MM.1S (cell line): ENCODE results near the gene SHC1.
A peak's percentile ranks its signal among the peaks of the same experiment; 100 is the strongest.

Experiments
- DNase-seq: peaks from one replicate; pipeline ENCODE4 v3.0.0-alpha.2; 2015
- H2AFZ ChIP-seq: fragments of 300-600 bp; sonication (generic); 2 replicates; pipeline ENCODE4 v1.6.0; 2016; ENCODE audit warnings: antibody characterized with exemption, low read length
- H3F3A ChIP-seq: fragments of 300-600 bp; sonication (generic); 2 replicates; pipeline ENCODE4 v1.6.1; 2016; ENCODE audit warnings: mild to moderate bottlenecking, antibody characterized with exemption, low read length, moderate library complexity, mixed read lengths; ENCODE audit not compliant: insufficient read depth
- H3K27ac ChIP-seq: fragments of 300-600 bp; sonication (generic); 2 replicates; pipeline ENCODE4 v1.5.1; 2016; ENCODE audit warnings: mild to moderate bottlenecking, low read length
- H3K27me3 ChIP-seq: fragments of 300-600 bp; sonication (generic); replicated peaks from 2 replicates; pipeline ENCODE4 v1.6.0; 2016; ENCODE audit warnings: low read length; ENCODE audit not compliant: insufficient read depth
- H3K36me3 ChIP-seq: fragments of 300-600 bp; sonication (generic); replicated peaks from 2 replicates; pipeline ENCODE4 v1.6.1; 2016; ENCODE audit warnings: mild to moderate bottlenecking, low read length, mixed read lengths; ENCODE audit not compliant: insufficient read depth
- H3K4me1 ChIP-seq: fragments of 300-600 bp; sonication (generic); 2 replicates; pipeline ENCODE4 v1.6.1; 2016; ENCODE audit warnings: low read length, mixed read lengths
- H3K4me2 ChIP-seq: fragments of 300-600 bp; sonication (generic); 2 replicates; pipeline ENCODE4 v1.6.0; 2016; ENCODE audit warnings: low read depth, low read length
- H3K4me3 ChIP-seq: fragments of 300-600 bp; sonication (generic); 2 replicates; pipeline ENCODE4 v1.5.1; 2016; ENCODE audit warnings: low read length, mixed read lengths
- H3K79me2 ChIP-seq: fragments of 300-600 bp; sonication (generic); 2 replicates; pipeline ENCODE4 v1.6.1; 2016; ENCODE audit warnings: mixed run types, low read length, mixed read lengths
- H3K9ac ChIP-seq: fragments of 300-600 bp; sonication (generic); 2 replicates; pipeline ENCODE4 v1.6.1; 2016; ENCODE audit warnings: low read length, mixed read lengths
- H3K9me2 ChIP-seq: fragments of 300-600 bp; sonication (generic); replicated peaks from 2 replicates; pipeline ENCODE4 v1.6.1; 2016; ENCODE audit warnings: mild to moderate bottlenecking, low read length, mixed read lengths; ENCODE audit not compliant: insufficient read depth
- H3K9me3 ChIP-seq: fragments of 300-600 bp; sonication (generic); replicated peaks from 2 replicates; pipeline ENCODE4 v1.6.1; 2016; ENCODE audit warnings: mild to moderate bottlenecking, low read length, mixed read lengths; ENCODE audit not compliant: insufficient read depth
- H4K20me1 ChIP-seq: fragments of 300-600 bp; sonication (generic); 2 replicates; pipeline ENCODE4 v1.6.1; 2016; ENCODE audit warnings: mild to moderate bottlenecking, low read length, moderate library complexity, mixed read lengths; ENCODE audit not compliant: insufficient read depth
- EZH2 ChIP-seq: fragments of 300-600 bp; sonication (generic); optimal IDR thresholded peaks from 2 replicates; pipeline ENCODE3; 2017; ENCODE audit warnings: low read depth, mild to moderate bottlenecking, antibody characterized with exemption, low read length, mixed read lengths
- EZH2phosphoT487 ChIP-seq: fragments of 300-600 bp; sonication (generic); IDR thresholded peaks from 2 replicates; pipeline ENCODE4 v1.6.1; 2018; ENCODE audit warnings: antibody characterized with exemption, low read length
- TF ChIP-seq, protein P1 (sequence below): fragments of 300-600 bp; sonication (generic); IDR thresholded peaks from 2 replicates; pipeline ENCODE4 v1.5.1; 2016; ENCODE audit warnings: antibody characterized with exemption, low read length, mixed read lengths

The SHC1 gene

DNA sequence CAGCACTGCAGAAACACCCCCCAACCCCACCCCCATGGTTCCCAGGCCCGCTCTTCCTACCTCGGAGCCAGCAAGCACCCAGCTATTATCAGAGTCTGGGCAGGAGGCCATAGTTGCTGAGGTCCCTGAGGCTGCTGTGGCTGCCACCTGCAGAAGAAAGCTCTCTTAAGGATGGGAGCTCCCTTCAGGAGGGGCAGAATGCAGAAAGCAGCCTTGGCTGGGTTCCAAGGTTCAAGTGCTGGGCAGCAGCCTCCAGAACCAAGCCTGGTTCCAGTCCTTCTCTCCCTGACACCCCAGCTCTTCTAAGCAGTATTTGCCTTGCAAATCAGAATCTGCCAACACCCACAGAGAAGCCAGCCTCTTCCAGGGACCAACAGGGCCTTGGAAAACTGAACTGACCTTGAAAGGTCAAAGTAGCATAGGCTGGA lies 16.9 kb downstream of the SHC1 start:
- peak; percentile 67 for DNase-seq
- Histone ChIP-seq H3K79me2 (peaks cover 70% of the 10 kb centered on the region), H3F3A (peaks cover 83% of the 10 kb centered on the region), H3K4me1 (peaks cover 43% of the 10 kb centered on the region), H3K9ac (peak overlapping the region; percentile 92), H3K4me3 (peak overlapping the region; percentile 80), H3K9me2 (no peaks in the 10 kb centered on the region), H2AFZ (no peak overlapping the region), H3K27me3 (no peaks in the 10 kb centered on the region), H4K20me1 (no peaks in the 10 kb centered on the region), H3K36me3 (0 out of 2 replicates have a peak, but pooled peaks cover 7% of the 10 kb centered on the region), H3K9me3 (no peaks in the 10 kb centered on the region), H3K4me2 (peak overlapping the region; percentile 90), H3K27ac (peak overlapping the region; percentile 95)
- TF ChIP-seq EZH2 (no peak), EZH2phosphoT487 (no peak)
- TF ChIP-seq, protein P1, sequence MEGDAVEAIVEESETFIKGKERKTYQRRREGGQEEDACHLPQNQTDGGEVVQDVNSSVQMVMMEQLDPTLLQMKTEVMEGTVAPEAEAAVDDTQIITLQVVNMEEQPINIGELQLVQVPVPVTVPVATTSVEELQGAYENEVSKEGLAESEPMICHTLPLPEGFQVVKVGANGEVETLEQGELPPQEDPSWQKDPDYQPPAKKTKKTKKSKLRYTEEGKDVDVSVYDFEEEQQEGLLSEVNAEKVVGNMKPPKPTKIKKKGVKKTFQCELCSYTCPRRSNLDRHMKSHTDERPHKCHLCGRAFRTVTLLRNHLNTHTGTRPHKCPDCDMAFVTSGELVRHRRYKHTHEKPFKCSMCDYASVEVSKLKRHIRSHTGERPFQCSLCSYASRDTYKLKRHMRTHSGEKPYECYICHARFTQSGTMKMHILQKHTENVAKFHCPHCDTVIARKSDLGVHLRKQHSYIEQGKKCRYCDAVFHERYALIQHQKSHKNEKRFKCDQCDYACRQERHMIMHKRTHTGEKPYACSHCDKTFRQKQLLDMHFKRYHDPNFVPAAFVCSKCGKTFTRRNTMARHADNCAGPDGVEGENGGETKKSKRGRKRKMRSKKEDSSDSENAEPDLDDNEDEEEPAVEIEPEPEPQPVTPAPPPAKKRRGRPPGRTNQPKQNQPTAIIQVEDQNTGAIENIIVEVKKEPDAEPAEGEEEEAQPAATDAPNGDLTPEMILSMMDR = no peak

DNA sequence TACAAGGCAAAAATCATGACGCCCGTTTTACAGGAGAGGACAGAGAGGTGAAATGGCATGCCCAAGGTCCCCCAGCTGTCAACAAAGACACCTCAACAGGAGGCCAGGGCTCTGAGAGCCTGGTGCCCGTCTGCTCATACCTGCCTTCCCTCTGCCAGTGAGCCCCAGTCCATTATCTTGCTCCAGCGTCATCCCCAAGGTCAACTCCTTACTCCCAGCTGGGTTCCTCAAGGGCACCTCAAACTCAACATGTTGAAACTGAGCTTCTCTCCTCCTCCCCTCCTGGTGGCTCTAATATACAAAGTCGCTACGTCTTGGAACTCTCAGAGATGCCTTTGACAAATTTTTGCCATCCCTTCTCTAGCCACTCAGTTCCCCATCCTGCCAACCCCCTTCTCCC lies 17.9 kb downstream of the SHC1 start:
- Histone ChIP-seq H3K4me2 (peak overlapping the region; percentile 90), H3K27me3 (no peaks in the 10 kb centered on the region), H3K4me1 (peaks cover 52% of the 10 kb centered on the region), H3K27ac (peak overlapping the region; percentile 95), H2AFZ (no peak overlapping the region), H4K20me1 (no peaks in the 10 kb centered on the region), H3K9ac (peak overlapping the region; percentile 92), H3K9me3 (no peaks in the 10 kb centered on the region), H3K36me3 (0 out of 2 replicates have a peak, but pooled peaks cover 5% of the 10 kb centered on the region), H3K9me2 (no peaks in the 10 kb centered on the region), H3F3A (peaks cover 83% of the 10 kb centered on the region), H3K79me2 (peaks cover 70% of the 10 kb centered on the region), H3K4me3 (peak overlapping the region; percentile 80)
- TF ChIP-seq EZH2 (no peak), EZH2phosphoT487 (no peak)
- TF ChIP-seq, protein P1 = no peak
- peak; percentile 44 for DNase-seq

DNA sequence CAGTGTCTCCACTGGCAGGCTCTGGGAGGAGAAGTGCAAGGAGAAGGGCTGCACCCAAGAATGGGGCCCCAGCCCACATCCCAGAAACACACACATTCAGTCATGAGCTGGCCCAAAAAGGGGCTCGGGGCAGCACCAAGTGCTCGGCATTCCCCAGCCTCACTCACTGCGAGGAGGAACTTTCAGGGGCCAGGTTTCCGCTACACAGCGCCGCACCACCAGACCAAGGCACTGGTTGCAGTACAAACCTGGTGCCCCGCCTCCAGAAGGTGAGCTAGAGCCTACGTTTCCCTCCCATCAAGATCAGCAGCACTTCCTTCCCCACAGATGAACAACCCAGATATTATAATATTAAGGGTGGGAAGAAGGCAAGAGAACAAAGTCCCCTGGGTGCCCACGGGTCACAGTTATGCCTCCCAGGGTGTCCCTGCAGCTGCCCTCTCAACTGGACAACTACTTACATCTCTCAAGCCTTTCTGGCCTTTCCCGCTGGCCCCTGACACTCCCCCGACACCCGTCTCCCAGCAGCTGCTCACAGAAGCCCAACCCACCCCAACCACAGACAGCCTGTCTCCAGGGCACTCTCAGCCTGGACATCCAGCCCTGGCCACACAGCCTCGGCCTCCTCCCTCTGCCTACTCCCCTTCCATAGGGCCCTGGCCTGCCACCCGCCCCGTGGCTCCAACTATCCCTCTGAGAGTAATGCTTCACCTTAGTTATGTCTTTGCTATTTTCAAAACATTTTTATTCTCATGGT lies 18.5 kb downstream of the SHC1 start:
- Histone ChIP-seq H3K4me3 (peak overlapping the region; percentile 80), H2AFZ (no peak overlapping the region), H3F3A (peaks cover 81% of the 10 kb centered on the region), H3K9me2 (no peaks in the 10 kb centered on the region), H3K9ac (peak overlapping the region; percentile 92), H4K20me1 (no peaks in the 10 kb centered on the region), H3K79me2 (peaks cover 74% of the 10 kb centered on the region), H3K4me2 (peak overlapping the region; percentile 90), H3K9me3 (no peaks in the 10 kb centered on the region), H3K27me3 (no peaks in the 10 kb centered on the region), H3K27ac (peak overlapping the region; percentile 95), H3K4me1 (peaks cover 57% of the 10 kb centered on the region), H3K36me3 (0 out of 2 replicates have a peak, but pooled peaks cover 5% of the 10 kb centered on the region)
- DNase-seq = peak; percentile 93
- TF ChIP-seq, protein P1 = no peak
- TF ChIP-seq EZH2phosphoT487 = no peak
- TF ChIP-seq EZH2 = no peak
